H1 (cell line): Measurements from ENCODE around the gene WWC2. TPM values are rescaled to one million over a fixed set of nuclear protein-coding genes. Genes with fewer than 3 reads are reported as not detected.

Experiments used
- CTCF ChIA-PET: fragments of 300-600 bp; sonication (Branson Sonifier 250); formaldehyde crosslinking; loops from one replicate; lab custom pipeline; 2021; ENCODE audit not compliant: partially characterized antibody; lab: Charles Lee
- POLR2A ChIA-PET: fragments of 300-600 bp; sonication (Branson Sonifier 250); formaldehyde crosslinking; loops from one replicate; lab custom pipeline; 2021; ENCODE audit warnings: inconsistent platforms; ENCODE audit not compliant: partially characterized antibody; lab: Charles Lee
- DNase-seq, 2 experiments: peaks; one replicate each; pipeline versions ENCODE4 v3.0.0 to v3.0.0-alpha.2; 2010 to 2022; ENCODE audit warnings: low spot score in 2 of 2, low read depth in 1 of 2, mixed read lengths in 1 of 2
- FAIRE-seq: peaks from 2 replicates; lab custom pipeline; 2011; peaks lifted over from hg19 to GRCh38; lab: Jason Lieb, UNC
- H2AFZ ChIP-seq: 2 replicates; pipeline ENCODE4 v1.8.1; 2012; ENCODE audit warnings: low read length, inconsistent platforms
- H2AK5ac ChIP-seq: 2 replicates; pipeline ENCODE4 v1.6.1; 2013; ENCODE audit warnings: low read depth, low read length
- H2BK120ac ChIP-seq: replicated peaks from 2 replicates; pipeline ENCODE3; 2013; ENCODE audit warnings: low read depth, low read length, inconsistent platforms
- H2BK12ac ChIP-seq: 2 replicates; pipeline ENCODE4 v1.6.1; 2013; ENCODE audit warnings: low read depth, low read length
- H2BK15ac ChIP-seq: 2 replicates; pipeline ENCODE4 v1.6.1; 2013; ENCODE audit warnings: low read length
- H2BK20ac ChIP-seq: 2 replicates; pipeline ENCODE4 v1.6.1; 2013; ENCODE audit warnings: low read length
- H2BK5ac ChIP-seq: 2 replicates; pipeline ENCODE4 v1.6.1; 2013; ENCODE audit warnings: low read depth, low read length
- H3K14ac ChIP-seq: 2 replicates; pipeline ENCODE4 v1.6.1; 2013; ENCODE audit warnings: inconsistent platforms; ENCODE audit not compliant: insufficient read length
- H3K18ac ChIP-seq: 2 replicates; pipeline ENCODE4 v1.6.1; 2013; ENCODE audit warnings: low read length; ENCODE audit errors: extremely low read depth
- H3K23ac ChIP-seq: 2 replicates; pipeline ENCODE4 v1.6.1; 2013; ENCODE audit warnings: inconsistent platforms; ENCODE audit not compliant: insufficient read length
- H3K23me2 ChIP-seq: 2 replicates; pipeline ENCODE4 v1.6.1; 2013; ENCODE audit warnings: low read depth, low read length
- H3K27ac ChIP-seq: 2 replicates; pipeline ENCODE4 v1.6.1; 2011; ENCODE audit warnings: low read depth, low read length, inconsistent platforms
- H3K27me3 ChIP-seq, 4 experiments: replicated peaks in 1 of 4; 1 replicate in 1 of 4; 2 replicates in 3 of 4; pipeline versions ENCODE4 v1.6.1 to v1.8.1; 2011 to 2013; ENCODE audit warnings: low read length in 3 of 4, mild to moderate bottlenecking in 3 of 4, inconsistent platforms in 2 of 4, mixed read lengths in 2 of 4, moderate library complexity in 1 of 4; ENCODE audit not compliant: control insufficient read depth in 3 of 4, insufficient read depth in 3 of 4; ENCODE audit errors: extremely low read depth in 1 of 4
- H3K36me3 ChIP-seq, 4 experiments: 2 replicates each; pipeline versions ENCODE4 v1.6.1 to v1.8.1; 2011 to 2013; ENCODE audit warnings: mild to moderate bottlenecking in 4 of 4, low read length in 3 of 4, moderate library complexity in 2 of 4, control low read depth in 1 of 4, inconsistent platforms in 1 of 4; ENCODE audit not compliant: insufficient read depth in 4 of 4, control insufficient read depth in 2 of 4
- H3K4ac ChIP-seq: replicated peaks from 2 replicates; pipeline ENCODE3; 2013; ENCODE audit warnings: low read length, low read depth, mixed read lengths, inconsistent platforms; ENCODE audit not compliant: insufficient read length
- H3K4me1 ChIP-seq, 4 experiments: replicated peaks in 1 of 4; 1 replicate in 1 of 4; 2 replicates in 3 of 4; pipeline versions ENCODE4 v1.6.1 to v1.8.1; 2011 to 2013; ENCODE audit warnings: low read length in 3 of 4, inconsistent platforms in 2 of 4, mixed read lengths in 1 of 4; ENCODE audit not compliant: insufficient read depth in 4 of 4, control insufficient read depth in 3 of 4
- H3K4me2 ChIP-seq, 2 experiments: 2 replicates each; pipeline versions ENCODE4 v1.6.1 to v1.8.1; 2011 to 2013; ENCODE audit warnings: low read depth in 2 of 2, low read length in 2 of 2, control low read depth in 1 of 2, inconsistent platforms in 1 of 2, mild to moderate bottlenecking in 1 of 2; ENCODE audit not compliant: insufficient read depth in 1 of 2
- H3K4me3 ChIP-seq, 4 experiments: fragments of 200-600, 300-600 bp in 1 of 4; sonication (generic), shearing (Covaris generic), sonication (Bioruptor Twin) in 1 of 4; 2 replicates each; pipeline versions ENCODE4 v1.5.1 to v1.8.1; 2011 to 2016; ENCODE audit warnings: low read length in 4 of 4, low read depth in 3 of 4, control low read depth in 2 of 4, inconsistent platforms in 2 of 4, mild to moderate bottlenecking in 2 of 4, mixed read lengths in 1 of 4, moderate library complexity in 1 of 4; ENCODE audit not compliant: insufficient read depth in 2 of 4; ENCODE audit errors: extremely low read depth in 1 of 4
- H3K56ac ChIP-seq: replicated peaks from 2 replicates; pipeline ENCODE3; 2013; ENCODE audit warnings: low read depth, mild to moderate bottlenecking, mixed read lengths, low read length, inconsistent platforms; ENCODE audit not compliant: insufficient read length
- H3K79me1 ChIP-seq: 2 replicates; pipeline ENCODE4 v1.6.1; 2013; ENCODE audit warnings: low read depth, low read length, control low read depth
- H3K79me2 ChIP-seq, 2 experiments: 2 replicates each; pipeline versions ENCODE4 v1.6.1 to v1.8.1; 2012 to 2013; ENCODE audit warnings: low read length in 2 of 2, mild to moderate bottlenecking in 2 of 2, inconsistent platforms in 1 of 2; ENCODE audit not compliant: insufficient read depth in 2 of 2, control insufficient read depth in 1 of 2
- H3K9ac ChIP-seq, 4 experiments: replicated peaks in 1 of 4; 1 replicate in 1 of 4; 2 replicates in 3 of 4; pipeline versions ENCODE4 v1.6.1 to v1.8.1; 2011 to 2013; ENCODE audit warnings: low read depth in 3 of 4, low read length in 3 of 4, control low read depth in 2 of 4, mild to moderate bottlenecking in 2 of 4, moderate library complexity in 2 of 4, inconsistent platforms in 1 of 4; ENCODE audit errors: extremely low read depth in 1 of 4
- H3K9me3 ChIP-seq, 2 experiments: 2 replicates each; pipeline versions ENCODE4 v1.6.1 to v1.8.1; 2012 to 2013; ENCODE audit warnings: mild to moderate bottlenecking in 2 of 2, moderate library complexity in 2 of 2, control low read depth in 1 of 2, inconsistent platforms in 1 of 2, low read depth in 1 of 2, low read length in 1 of 2, mixed read lengths in 1 of 2; ENCODE audit not compliant: insufficient read depth in 2 of 2
- H4K20me1 ChIP-seq, 2 experiments: replicated peaks in 1 of 2; 2 replicates each; pipeline versions ENCODE3 to v1.8.1; 2011 to 2013; ENCODE audit warnings: inconsistent platforms in 2 of 2, low read length in 2 of 2, mild to moderate bottlenecking in 1 of 2; ENCODE audit not compliant: insufficient read depth in 2 of 2, control insufficient read depth in 1 of 2
- H4K5ac ChIP-seq: 2 replicates; pipeline ENCODE4 v1.6.1; 2013; ENCODE audit warnings: low read length, low read depth, mixed read lengths, inconsistent platforms; ENCODE audit not compliant: insufficient read length
- H4K8ac ChIP-seq: 2 replicates; pipeline ENCODE4 v1.8.0; 2013; ENCODE audit warnings: mild to moderate bottlenecking, moderate library complexity, low read length, inconsistent platforms; ENCODE audit not compliant: insufficient read depth; ENCODE audit errors: extremely low read depth
- H4K91ac ChIP-seq: replicated peaks from 2 replicates; pipeline ENCODE3; 2013; ENCODE audit warnings: low read length, mixed read lengths, inconsistent platforms; ENCODE audit not compliant: insufficient read length
- BACH1 ChIP-seq: IDR thresholded peaks from 2 replicates; pipeline ENCODE4 v1.6.1; 2012; ENCODE audit warnings: low read length, improper control_type of control experiment
- GTF2F1 ChIP-seq: IDR thresholded peaks from 2 replicates; pipeline ENCODE4 v1.6.1; 2012; ENCODE audit warnings: low read depth, low read length, improper control_type of control experiment, borderline replicate concordance
- MAX ChIP-seq: IDR thresholded peaks from 2 replicates; pipeline ENCODE4 v1.6.1; 2012; ENCODE audit warnings: inconsistent platforms
- POU5F1 ChIP-seq: IDR thresholded peaks from 2 replicates; pipeline ENCODE4 v1.6.1; 2011; ENCODE audit warnings: low read depth, mild to moderate bottlenecking, low read length, moderate library complexity
- WGBS, 2 experiments: shearing (Covaris generic) in 1 of 2; methylation state at CpG; one replicate each; pipeline versions ENCODE4 v1.1.6 to v1.1.7; 2013 to 2015; ENCODE audit warnings: low lambda C conversion rate in 2 of 2, mixed read lengths in 2 of 2, inconsistent platforms in 1 of 2, low coverage in 1 of 2, missing lambda C conversion rate in 1 of 2; ENCODE audit not compliant: insufficient replicate concordance in 2 of 2, insufficient coverage in 1 of 2, insufficient read length in 1 of 2; ENCODE audit errors: extremely low coverage in 1 of 2, missing lambda C conversion rate in 1 of 2; 5-methylcytosine and 5-hydroxymethylcytosine counted together
- polyA plus RNA-seq, 7 experiments: library from polyadenylated mRNA; depleted of rRNA in 3 of 7; stranded (reverse) in 5 of 7; unstranded in 2 of 7; fragments of >200 nt in 5 of 7; fragments of 200-250 nt in 2 of 7; gene quantifications; 1 replicate in 5 of 7; 2 replicates in 1 of 7; 4 replicates in 1 of 7; pipeline versions ENCODE4 v1.2.1 to v1.2.3, GENCODE V29; 2011 to 2013; ENCODE audit warnings: missing spikeins in 2 of 7, mixed read lengths in 2 of 7
- total RNA-seq: library from RNA; stranded (reverse); fragmentation: NEBNext Ultra II Directional; extraction: Animal tissue kit (Norgen Biotek cat#: 25700); gene quantifications from 2 replicates; pipeline ENCODE4 v1.2.1, GENCODE V29; 2021

Gene WWC2
- total and polyA plus RNA-seq, 2 of the 8 experiments (the other 6 are each of a cell fraction or from before 2014, with no cell fraction given): 17.6 to 135 TPM

GRCh38 chr4:183200453-183200852, 101.4 kb downstream of the WWC2 start:
- H2BK5ac ChIP-seq: no peak overlapping the region
- TF ChIP-seq POU5F1 (no peak), MAX (peak; percentile 53), BACH1 (no peak), GTF2F1 (no peak)
- no peak for FAIRE-seq
- H3K9ac ChIP-seq: no peak overlapping the region
- no peak overlapping the region for H2BK120ac ChIP-seq
- no peak overlapping the region for H2BK20ac ChIP-seq
- no peaks in the 10 kb centered on the region for H3K27me3 ChIP-seq
- H4K91ac ChIP-seq: no peak overlapping the region
- no peak for DNase-seq
- no peak overlapping the region for H3K4ac ChIP-seq
- no peaks in the 10 kb centered on the region for H4K20me1 ChIP-seq
- CTCF ChIA-PET: interaction anchor here (1.2 kb wide), 1 partner anchor 127 kb away, joined by 3 read pairs; no protein-coding TSS in a partner anchor
- 72% methylated on average over 4 of the region's 4 CpGs; no CpG with 5 or more reads in 1 of the 2 experiments for WGBS, 2 experiments
- H3K36me3 ChIP-seq: no peaks in the 10 kb centered on the region; a peak in 2 of 8 replicates
- no peak overlapping the region for H2AK5ac ChIP-seq
- no peaks in the 10 kb centered on the region for H3K4me1 ChIP-seq
- no peak overlapping the region for H2BK15ac ChIP-seq
- no peaks in the 10 kb centered on the region for H3K9me3 ChIP-seq
- no peak overlapping the region for H3K23ac ChIP-seq
- no peak overlapping the region for H3K4me2 ChIP-seq
- no peaks in the 10 kb centered on the region; the same call in 1 of the 2 replicates for H3K23me2 ChIP-seq
- H2BK12ac ChIP-seq: no peak overlapping the region
- POLR2A ChIA-PET: interaction anchor here (0.5 to 1.4 kb wide), 2 partner anchors 95 to 102 kb away, joined by 3 read pairs; partner anchors contain the start of gene WWC2
- no peak overlapping the region for H3K14ac ChIP-seq
- H3K56ac ChIP-seq: no peak overlapping the region
- H4K5ac ChIP-seq: no peak overlapping the region
- H3K18ac ChIP-seq: peak overlapping the region; percentile 4; the same call in 1 of the 2 replicates
- H4K8ac ChIP-seq: no peak overlapping the region
- H3K79me1 ChIP-seq: peaks cover 11% of the 10 kb centered on the region
- no peak overlapping the region for H3K4me3 ChIP-seq
- H2AFZ ChIP-seq: no peak overlapping the region
- peaks cover 0 to 88% of the 10 kb centered on the region in 2 experiments; a peak in 3 of 4 replicates for H3K79me2 ChIP-seq
- 0 out of 2 replicates have a peak overlapping the region, but pooled peaks have one; percentile 11 for H3K27ac ChIP-seq
